ENCODE measurements around the gene KCNT2.

Gene KCNT2

GRCh38 chr1:196180847-196181593 lies 427.2 kb downstream of the KCNT2 start:
- DNase-seq = no peak

GRCh38 chr1:196178083-196178635 lies 430.1 kb downstream of the KCNT2 start:
- DNase-seq = no peak
